SKM-1 treated with dmso at 0.1 percent for 144 hours (cell line): ENCODE results near the gene WDR88.
"Not testable (repeated sequence)": the region's sequence is repeated elsewhere in the genome, so short reads cannot be mapped to it uniquely, and the experiment has no call there.

Experiments used
- DNase-seq: peaks from one replicate; lab custom pipeline; 2025; ENCODE audit not compliant: unreplicated experiment; lab: John Stamatoyannopoulos, UW

Gene WDR88

DNA sequence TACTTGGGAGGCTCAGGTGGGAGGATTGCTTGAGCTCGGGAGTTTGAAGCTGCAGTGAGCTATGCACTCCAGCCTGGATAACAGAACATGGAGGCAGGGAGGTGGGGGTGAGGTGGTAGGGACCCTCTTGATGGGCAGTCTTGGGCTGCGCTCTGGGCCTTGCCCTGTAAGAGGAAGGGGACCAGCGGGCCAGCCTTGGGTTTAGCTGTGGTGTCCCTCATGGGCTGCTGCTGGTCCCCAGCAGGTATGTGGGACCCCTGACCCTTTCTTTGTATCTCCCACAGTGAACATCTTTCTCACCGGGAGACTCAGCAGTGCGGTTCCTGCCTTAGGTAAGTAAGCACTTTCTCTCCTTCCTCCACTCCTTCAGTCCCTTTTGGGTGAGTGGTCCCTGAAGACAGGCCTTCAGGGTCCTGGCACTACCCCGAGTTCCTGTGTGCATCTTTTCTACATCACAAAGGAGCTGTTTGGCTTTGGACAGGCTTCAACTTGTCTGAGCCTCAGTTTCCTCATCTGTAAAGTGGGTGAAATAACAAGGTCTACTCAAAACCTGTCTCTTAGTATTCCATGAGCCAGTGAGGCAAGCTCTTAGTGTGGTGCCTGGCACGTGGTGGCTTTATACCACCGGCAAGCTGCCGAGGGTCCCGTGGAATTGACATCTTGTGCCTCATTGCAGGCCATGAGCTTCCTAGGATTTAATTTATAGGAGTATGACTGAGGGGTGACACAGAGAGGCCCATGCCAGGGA is 64.7 kb downstream of the WDR88 start:
- DNase-seq: no peak

DNA sequence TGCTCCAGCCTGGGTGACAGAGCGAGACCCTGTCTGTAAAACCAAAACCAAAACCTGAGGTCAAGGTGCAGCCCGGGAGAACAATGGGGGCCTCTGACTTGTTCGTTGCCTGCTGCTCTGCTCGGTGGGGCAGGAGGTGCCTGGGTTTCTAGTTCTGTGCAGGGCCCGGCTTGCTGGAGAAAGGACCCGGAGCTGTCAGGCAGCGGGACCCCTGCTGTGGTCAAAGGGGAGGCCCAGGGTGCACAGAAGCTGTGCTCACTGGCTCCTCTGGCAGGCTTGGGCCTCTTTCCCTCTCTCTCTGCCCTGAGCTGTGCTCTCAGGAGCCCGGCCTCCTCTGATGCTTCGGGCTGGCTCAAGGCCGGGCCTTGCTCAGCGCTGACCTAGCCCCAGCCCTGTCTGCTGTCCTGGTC is 65.7 kb downstream of the WDR88 start:
- DNase-seq: no peak

DNA sequence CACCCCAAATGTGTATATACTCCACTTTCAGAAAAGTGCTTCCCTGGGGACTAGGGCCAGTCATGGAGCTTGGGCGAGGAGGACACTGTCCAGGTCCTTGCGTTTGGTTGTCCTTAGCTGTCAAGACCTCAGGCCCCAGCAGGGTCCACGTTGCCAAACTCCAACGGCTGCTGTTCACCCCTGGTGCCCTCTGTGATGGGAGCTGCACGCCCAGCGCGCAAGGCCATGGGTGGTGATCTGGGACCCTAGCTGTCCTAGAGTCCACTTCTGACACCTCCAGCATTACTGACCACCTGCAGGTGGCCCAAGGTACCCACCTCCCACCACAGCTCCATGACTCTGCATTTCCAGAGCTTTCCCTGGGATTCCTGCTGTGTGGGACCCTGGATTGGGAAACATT is 66.3 kb downstream of the WDR88 start:
- no peak for DNase-seq

DNA sequence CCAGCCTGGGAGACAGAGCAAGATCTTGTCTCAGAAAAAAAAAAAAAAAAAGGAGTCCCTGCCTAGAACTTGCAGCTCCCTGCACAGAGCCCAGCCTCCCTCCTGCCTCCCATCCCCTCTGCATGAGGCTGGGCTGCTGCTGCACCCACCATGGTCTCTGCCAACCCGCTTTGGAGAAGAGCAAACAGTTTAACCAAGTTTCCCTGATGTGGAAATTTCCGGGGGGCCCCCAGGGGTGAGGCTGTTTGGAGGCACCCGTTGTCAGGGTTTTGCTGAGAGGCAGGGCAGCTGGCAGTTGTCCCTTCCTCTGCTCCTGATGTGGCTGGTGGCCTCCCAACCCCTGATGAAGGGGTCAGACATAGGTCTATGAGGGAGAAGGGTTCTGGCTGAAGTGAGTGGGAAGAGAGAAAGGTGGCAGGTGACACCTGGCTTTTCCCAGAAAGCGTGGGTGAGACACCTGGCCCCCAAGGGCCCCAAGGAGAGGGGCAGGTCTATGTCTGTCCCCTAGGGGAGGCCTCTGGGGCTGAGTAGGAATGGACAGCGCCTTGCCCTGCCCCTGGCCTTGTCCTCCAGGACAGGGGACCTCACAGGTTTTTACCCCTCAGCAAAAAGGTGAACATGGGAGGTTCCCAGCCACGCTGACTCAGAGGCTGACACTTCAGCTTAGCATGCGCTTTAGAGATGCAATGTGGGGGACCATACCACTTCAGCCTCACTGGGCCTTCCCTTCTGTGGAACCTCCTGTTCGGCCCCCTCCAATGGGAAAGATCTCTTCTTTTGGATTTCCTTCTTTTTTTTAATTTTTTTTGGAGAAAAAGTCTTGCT is 67.7 kb downstream of the WDR88 start:
- DNase-seq: peak; percentile 71

DNA sequence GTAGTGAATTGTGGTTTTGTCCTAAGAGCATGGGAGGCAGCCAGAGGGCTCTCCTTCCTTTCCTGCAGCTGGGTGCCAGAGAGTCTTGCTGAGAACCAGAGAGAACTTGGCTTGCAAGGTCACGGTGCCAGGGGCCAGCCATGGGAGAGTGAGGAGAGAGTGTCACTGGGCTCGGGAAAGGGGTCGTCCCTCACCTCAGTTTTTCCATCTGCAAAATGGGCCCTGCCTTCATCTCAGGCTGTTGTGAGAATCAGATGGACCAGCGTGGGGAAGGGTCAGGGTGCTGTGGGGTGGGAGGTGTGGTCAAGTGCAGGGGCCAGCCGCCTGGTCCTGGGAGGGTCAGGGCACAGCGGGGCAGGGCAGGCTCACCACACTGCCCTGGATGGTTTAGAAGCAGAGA is 69.6 kb downstream of the WDR88 start:
- no peak for DNase-seq

DNA sequence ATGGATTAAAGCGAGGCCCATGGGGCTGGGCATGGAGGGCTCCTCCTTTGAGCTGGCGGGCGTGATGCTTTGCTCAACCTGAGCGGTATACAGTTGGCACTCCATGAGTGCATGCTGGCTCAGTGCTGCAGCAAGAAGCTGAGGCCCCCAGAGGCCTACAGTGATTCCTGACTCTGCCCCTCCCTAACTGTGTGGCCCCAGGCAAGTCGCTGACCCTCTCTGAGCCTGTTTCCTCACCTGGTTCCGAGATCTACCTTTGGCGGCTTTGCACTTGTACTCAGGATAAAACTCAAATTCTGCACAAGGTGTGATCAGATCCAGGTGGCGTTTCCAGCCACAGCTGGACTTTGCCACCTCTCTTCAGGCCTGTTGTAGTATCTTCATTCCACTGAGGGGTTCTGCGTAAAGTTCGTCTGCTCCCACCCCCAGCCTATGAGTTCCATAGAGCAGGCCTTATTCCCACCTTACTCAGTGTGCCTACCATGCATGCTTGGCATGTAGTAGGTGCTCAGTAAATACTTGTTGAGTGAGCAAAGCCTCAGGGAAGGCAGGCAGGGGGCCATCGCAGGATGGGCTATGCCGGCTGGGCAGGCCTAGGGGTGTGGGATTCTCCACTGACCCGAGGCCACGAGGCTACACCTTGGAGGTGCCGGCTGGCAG is 70.1 kb downstream of the WDR88 start:
- DNase-seq: no peak

DNA sequence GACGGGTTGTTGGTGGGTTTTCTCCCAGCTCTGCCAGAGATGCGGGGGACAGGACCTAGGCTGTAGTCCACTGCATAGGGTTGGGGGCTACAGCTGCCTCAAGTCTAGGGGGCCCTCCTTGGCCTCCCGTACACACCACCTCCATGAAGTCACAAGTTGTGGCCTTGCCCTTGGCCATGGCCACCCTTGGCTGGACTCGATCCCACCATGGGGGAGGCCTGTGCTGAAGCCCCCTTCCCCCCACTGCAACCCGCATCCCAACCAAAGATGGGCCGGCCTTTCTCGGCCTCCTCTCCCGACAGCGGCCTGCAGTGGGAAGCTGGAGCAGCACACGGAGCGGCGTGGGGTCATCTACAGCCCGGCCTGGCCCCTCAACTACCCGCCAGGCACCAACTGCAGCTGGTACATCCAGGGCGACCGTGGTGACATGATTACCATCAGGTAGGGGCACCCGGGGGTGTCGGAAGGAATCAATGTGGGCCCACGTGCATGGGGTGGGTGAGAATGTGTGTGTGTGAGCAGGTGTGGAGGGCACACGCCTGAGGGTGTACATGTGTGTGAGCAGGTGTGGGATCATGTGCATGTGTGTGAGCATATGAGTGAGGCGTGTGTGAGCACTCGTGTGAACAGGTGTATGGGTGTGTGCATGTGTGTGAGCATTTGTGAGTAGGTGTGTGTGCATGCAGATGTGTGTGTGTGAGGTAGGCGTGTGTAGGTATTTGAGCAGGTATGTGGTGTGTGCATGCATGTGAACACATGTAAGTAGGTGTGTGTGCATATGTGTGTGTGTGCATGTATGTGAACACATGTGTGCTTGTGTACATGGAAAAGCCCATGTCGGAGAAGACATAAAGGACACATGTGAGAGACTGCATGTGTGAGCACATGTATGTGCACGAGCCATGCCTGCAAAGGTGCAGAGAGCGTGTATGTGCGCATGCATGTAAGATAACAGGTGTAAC is 70.9 kb downstream of the WDR88 start:
- no peak for DNase-seq

DNA sequence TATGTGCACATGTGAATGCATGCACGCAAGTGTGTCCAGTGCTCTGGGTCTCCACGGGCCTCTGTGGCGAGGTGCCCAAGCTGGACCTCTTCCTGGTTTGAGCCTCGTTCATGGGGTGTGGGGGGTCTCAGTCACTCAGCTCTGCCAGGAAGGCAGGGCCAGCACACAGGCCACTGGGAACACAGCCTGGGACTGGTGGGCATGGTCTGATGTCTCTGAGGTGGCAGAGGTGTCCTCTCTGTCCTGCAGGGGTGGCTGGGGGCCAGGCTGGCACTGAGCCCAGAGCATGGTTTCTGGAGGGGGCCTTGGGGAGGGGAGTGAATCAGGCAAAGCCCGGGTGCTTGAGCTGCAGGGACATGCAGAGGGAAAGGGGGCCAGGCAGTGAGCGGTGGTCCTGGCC is 71.6 kb downstream of the WDR88 start:
- no peak for DNase-seq

DNA sequence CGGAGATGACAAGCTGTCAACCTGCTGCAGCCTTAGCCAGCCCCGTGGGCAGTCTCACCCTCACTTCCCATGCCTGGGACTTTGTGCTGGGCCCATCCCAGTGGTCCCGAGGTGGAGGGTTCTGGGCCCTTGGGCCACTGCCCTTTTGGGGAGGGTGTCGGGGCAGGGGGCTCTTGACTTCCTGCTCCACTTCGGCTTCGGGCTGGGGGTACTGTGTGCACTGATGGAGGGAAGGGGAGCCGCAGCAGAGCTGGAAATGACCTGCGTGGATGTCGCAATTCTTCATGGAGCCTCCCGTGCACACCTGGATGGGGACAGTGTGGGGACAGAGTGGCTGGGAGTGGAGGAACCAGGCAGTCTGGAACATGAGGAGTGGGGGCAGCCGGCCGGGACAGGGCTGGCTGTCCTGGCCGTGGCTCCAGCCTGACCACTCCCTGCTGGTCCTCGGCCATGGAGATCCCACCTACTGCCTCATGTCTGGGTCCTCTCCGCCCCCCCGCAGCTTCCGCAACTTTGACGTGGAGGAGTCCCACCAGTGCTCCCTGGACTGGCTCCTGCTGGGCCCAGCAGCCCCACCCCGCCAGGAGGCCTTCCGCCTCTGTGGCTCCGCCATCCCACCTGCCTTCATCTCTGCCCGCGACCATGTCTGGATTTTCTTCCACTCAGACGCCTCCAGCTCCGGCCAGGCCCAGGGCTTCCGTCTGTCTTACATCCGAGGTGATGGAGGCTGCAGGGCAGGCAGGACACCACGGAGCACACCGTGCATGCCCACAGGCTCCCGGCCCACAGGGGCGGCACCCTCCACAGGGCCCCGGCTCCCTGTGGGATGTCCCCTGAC is 72.4 kb downstream of the WDR88 start:
- no peak for DNase-seq

DNA sequence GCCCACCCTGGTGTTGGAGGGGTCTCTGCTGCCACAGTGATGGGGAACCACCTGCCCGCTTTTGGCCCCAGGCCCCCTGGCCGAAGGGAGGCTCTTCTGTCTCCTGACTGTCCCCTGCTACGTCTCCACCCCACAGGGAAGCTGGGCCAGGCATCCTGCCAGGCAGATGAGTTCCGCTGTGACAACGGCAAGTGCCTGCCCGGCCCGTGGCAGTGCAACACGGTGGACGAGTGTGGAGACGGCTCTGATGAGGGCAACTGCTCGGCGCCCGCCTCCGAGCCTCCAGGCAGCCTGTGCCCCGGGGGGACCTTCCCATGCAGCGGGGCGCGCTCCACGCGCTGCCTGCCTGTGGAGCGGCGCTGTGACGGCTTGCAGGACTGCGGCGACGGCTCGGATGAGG is 73.2 kb downstream of the WDR88 start:
- DNase-seq: no peak

DNA sequence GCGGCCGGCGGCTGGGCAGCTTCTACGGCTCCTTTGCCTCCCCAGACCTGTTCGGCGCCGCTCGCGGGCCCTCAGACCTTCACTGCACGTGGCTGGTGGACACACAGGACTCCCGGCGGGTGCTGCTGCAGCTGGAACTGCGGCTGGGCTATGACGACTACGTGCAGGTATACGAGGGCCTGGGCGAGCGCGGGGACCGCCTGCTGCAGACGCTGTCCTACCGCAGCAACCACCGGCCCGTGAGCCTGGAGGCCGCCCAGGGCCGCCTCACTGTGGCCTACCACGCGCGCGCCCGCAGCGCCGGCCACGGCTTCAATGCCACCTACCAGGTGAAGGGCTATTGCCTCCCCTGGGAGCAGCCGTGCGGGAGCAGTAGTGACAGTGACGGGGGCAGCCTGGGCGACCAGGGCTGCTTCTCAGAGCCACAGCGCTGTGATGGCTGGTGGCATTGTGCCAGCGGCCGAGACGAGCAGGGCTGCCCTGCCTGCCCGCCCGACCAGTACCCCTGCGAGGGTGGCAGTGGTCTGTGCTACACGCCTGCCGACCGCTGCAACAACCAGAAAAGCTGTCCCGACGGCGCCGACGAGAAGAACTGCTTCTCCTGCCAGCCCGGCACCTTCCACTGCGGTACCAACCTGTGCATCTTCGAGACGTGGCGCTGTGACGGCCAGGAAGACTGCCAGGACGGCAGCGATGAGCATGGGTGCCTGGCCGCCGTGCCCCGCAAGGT is 73.8 kb downstream of the WDR88 start:
- no peak for DNase-seq

DNA sequence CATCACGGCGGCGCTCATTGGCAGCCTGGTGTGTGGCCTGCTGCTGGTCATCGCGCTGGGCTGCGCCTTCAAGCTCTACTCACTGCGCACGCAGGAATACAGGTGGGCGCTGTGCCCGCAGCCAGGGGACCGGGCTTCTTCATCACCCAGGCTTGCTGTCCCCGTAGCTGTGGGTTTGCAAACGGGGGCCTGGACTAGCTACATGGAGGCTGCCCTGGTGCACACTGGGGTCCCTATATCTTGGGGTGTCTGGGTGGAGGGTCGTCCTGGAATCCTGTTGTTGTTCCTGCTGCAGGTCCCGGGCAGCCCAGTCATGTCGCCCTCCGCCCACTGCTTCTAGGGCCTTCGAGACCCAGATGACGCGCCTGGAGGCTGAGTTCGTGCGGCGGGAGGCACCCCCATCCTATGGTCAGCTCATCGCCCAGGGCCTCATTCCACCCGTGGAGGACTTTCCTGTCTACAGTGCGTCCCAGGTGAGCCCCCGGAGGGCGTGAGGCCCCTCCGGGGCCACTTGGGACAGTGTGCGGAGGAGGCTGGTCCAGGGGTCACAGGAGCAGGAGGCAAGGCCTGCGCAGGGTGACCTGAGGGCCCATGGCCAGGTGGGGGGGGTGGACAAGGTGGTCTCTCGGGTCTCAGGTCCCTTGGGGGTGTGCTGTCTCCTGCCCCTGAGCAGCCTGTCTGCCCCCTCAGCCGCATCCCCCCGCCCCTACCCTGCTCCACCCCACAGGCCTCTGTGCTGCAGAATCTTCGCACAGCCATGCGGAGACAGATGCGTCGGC is 74.5 kb downstream of the WDR88 start:
- DNase-seq: no peak

DNA sequence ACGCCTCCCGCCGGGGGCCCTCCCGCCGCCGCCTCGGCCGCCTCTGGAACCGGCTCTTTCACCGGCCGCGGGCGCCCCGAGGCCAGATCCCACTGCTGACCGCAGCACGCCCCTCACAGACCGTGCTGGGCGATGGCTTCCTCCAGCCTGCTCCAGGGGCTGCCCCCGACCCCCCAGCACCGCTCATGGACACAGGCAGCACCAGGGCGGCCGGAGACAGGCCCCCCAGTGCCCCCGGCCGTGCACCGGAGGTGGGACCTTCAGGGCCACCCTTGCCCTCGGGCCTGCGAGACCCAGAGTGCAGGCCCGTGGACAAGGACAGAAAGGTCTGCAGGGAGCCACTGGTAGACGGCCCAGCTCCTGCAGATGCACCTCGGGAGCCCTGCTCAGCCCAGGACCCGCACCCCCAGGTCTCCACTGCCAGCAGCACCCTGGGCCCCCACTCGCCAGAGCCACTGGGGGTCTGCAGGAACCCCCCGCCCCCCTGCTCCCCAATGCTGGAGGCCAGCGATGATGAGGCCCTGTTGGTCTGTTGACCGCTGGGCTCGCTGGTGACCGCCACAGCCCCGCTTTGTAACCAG is 75.2 kb downstream of the WDR88 start:
- no peak for DNase-seq

DNA sequence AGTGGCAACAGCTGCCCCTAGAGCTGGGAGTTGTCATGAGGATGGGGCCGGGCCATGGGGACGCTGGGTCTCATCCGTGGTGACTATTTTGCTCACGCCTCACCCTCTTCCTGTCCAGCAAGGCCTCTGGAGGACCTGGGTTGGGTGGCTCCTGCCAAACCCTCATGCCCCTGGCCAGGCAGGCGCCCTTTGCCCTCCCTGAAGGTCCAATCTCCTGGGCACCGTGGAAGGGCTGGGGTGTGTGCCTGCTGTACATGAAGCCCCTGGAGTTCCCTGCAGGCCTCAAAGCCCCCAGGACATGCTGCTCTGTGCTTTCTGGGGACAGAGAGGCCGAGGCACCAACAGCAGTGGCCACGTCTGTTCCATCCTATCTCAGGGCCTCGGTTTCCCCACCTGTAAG is 76.0 kb downstream of the WDR88 start:
- no peak for DNase-seq

DNA sequence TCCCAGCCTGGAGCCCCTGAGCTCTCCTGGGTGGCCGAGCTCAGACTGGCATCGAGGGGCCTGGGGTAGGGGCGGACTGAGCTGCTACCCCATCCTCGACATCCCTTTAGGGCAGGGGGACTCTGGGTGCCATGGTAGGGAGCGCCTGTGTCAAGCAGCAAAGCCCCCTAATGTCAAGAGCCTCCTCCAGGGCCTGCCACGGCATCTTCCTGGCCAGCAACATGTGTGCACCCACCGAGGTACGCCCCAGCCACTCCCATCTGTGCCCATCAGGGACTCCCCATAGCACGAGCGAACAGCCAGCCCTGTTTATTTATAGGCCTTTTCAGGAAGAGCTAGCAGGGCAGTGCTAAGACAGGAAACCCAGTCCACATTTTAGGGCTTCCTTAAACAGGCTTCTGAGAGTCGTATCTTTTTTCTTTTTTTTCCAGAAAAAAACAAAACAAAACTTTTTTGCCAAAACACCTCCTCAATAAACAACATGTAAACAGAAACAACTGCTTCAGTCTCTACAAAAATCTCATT is 76.5 kb downstream of the WDR88 start:
- no peak for DNase-seq

DNA sequence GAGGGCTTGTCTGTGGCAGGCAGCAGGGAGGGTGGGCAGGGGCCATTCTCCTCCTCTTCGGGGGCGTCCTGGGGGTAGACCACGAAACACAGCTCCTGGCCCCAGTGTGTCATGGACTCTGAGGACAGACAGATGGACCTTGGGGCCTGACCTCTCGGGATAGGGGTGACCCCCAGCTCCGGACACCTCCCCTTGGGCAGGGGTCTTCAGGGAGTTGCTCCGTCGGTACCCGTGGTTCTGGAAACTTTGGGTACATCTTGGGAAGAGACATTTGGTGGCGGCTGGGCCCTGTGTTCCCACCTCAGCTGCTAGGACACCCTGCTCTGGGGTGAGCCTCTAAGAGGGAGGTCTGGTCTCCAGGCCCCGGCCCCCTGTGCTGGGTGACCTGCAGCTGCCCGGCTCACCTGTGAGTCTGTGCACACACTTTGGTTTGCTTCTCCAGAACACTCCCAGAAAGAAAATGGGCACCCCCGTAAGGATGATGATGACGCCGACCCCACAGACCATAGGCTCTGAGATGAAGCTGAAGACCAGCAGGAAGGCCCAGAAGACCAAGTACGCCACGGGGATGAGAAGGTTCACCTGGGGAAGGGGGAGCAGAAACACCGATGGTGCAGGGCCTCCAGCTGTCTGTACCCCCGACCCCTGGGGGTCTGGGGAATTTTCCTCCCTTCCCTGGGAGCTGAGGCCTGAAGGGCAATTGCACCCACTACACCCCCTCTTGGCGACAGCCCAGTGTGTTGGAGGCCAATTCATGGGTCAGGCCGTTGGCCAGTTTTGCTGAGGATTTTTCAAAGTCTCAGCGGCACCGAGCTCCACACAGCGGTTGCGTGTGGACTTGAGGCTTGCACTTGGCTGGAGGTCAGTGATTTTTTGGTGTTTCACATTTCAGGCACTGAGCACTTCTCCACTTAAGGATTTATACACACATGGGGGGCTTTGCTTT is 77.3 kb downstream of the WDR88 start:
- DNase-seq: no peak

DNA sequence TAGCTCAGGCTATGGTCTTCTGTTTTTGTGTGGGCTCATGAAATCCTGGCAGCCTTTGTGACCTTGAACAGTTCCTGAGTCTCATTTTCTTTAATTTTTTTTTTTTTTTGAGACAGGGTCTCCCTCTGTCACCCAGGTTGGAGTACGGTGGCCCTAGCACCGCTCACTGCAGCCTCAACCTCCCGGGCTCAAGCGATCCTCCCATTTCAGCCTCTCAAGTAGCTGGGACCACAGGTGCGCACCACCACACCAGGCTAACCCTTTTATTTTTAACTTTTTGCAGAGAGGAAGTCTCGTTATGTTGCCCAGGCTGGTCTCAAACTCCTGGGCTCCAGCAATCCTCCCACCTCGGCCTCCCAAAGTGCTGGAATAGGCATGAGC is 77.9 kb downstream of the WDR88 start:
- DNase-seq: not testable (repeated sequence)
